ENCODE data around the gene KMT2B.
"Not testable (repeated sequence)": the region's sequence is repeated elsewhere in the genome, so short reads cannot be mapped to it uniquely, and the experiment has no call there.

- TF ChIP-seq, protein P1, sequence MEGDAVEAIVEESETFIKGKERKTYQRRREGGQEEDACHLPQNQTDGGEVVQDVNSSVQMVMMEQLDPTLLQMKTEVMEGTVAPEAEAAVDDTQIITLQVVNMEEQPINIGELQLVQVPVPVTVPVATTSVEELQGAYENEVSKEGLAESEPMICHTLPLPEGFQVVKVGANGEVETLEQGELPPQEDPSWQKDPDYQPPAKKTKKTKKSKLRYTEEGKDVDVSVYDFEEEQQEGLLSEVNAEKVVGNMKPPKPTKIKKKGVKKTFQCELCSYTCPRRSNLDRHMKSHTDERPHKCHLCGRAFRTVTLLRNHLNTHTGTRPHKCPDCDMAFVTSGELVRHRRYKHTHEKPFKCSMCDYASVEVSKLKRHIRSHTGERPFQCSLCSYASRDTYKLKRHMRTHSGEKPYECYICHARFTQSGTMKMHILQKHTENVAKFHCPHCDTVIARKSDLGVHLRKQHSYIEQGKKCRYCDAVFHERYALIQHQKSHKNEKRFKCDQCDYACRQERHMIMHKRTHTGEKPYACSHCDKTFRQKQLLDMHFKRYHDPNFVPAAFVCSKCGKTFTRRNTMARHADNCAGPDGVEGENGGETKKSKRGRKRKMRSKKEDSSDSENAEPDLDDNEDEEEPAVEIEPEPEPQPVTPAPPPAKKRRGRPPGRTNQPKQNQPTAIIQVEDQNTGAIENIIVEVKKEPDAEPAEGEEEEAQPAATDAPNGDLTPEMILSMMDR (conservative IDR thresholded peaks at IDR 0.05; ENCODE audit: low read length) = not testable (repeated sequence)
- not testable (repeated sequence) for TF ChIP-seq EZH2phosphoT487 (IDR thresholded peaks at IDR 0.05; ENCODE audit: borderline replicate concordance)
These were observed 54.6 kb downstream of the KMT2B start for GRCh38 chr19:35772362-35772761.

Data from Loucy (cell line).